ENCODE data around the gene SPN.
"Not testable (repeated sequence)": the region's sequence is repeated elsewhere in the genome, so short reads cannot be mapped to it uniquely, and the experiment has no call there.

Gene SPN

DNA sequence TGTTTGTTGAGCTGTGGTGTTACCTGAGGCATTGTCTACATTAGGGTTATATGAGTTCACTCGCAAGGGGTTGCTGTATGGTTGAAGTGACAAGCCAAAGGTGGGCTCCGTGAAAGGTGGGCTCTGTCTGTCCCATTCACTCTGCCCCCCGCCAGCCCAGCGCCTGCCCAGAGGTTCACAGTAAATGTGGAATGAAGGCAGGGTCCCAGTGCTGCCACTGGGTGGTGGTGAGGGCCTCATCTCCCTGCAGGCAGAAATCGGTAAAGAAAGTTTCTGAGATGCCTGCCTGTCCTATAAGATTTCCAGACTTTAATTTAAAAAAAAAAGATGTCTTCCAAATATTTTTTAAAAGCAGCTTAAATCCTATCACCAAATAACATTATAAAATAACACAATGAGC lies 26.7 kb upstream of the SPN start:
- DNase-seq, H3K9me3 Mint-ChIP-seq, H3K36me3 Mint-ChIP-seq, H3K4me3 Mint-ChIP-seq, H3K27ac Mint-ChIP-seq, H3K27me3 Mint-ChIP-seq: not testable (repeated sequence)
- peak; percentile 51 to 62 for ATAC-seq (replicated peaks)
- peaks cover 5 to 18% of the 10 kb centered on the region in 2 donors for H3K4me1 Mint-ChIP-seq

DNA sequence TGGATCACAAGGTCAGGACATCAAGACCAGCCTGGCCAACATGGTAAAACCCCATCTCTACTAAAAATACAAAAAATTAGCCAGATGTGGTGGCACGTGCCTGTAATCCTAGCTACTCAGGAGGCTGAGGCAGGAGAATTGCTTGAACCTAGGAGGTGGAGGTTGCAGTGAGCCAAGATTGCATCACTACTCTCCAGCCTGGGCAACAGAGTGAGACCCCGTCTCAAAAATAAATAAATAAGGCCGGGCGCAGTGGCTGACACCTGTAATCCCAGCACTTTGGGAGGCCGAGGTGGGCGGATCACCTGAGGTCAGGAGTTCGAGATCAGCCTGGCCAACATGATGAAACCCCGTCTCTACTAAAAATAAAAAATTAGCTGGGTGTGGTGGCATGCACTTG lies 24.3 kb upstream of the SPN start:
- not testable (repeated sequence) for H3K4me3 Mint-ChIP-seq; H3K36me3 Mint-ChIP-seq; H3K27ac Mint-ChIP-seq; ATAC-seq (replicated peaks); H3K9me3 Mint-ChIP-seq; DNase-seq; H3K27me3 Mint-ChIP-seq
- peaks cover 14 to 36% of the 10 kb centered on the region in 2 donors for H3K4me1 Mint-ChIP-seq

DNA sequence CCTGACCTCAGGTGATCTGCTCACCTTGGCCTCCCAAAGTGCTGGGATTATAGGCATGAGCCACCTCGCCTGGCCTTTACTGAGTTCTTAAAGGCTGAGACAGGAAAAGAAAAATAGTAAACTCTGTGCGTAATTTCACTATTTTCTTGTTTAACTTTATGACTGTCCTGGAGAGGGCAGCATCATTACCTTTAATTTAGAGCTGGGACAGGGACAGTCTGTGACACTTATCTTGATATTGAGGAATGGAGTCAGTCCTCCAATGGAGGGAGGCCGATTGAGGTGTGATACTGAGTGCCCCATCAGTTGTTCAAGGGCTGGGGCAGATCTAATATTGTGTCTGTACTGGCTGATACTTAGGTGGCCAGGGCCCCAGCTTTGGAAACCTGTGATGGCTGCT lies 21.5 kb upstream of the SPN start:
- peaks cover 3% of the 10 kb centered on the region in 2 donors for H3K36me3 Mint-ChIP-seq
- DNase-seq (no peak), ATAC-seq (replicated peaks) (peak in 1 of 2 donors; percentile 8)
- H3K27me3 Mint-ChIP-seq: no peaks in the 10 kb centered on the region
- H3K9me3 Mint-ChIP-seq: peaks cover 4 to 7% of the 10 kb centered on the region in 2 donors
- H3K27ac Mint-ChIP-seq: peak overlapping the region; percentile 11
- H3K4me3 Mint-ChIP-seq: peak overlapping the region in 1 of 2 donors; percentile 30
- peaks cover 29 to 57% of the 10 kb centered on the region in 2 donors for H3K4me1 Mint-ChIP-seq

DNA sequence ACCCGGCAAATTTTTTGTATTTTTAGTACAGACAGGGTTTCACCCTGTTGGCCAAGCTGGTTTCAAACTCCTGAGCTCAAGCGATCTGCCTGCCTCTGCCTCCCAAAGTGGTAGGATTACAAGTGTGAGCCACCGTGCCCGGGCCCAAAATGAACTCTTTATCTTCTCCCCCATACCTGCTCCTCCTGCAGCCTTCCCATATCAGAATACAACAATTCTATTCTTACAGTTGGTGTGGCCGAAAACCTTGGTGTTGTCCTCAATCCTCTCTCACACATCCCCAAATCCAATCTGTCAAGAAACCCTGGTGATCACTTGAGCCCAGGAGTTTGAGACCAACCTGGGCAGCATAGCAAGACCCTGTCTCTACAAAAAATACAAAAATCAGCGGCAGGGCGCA lies 19.5 kb upstream of the SPN start:
- peaks cover 4 to 7% of the 10 kb centered on the region in 2 donors for H3K9me3 Mint-ChIP-seq
- H3K4me1 Mint-ChIP-seq: peaks cover 29 to 57% of the 10 kb centered on the region in 2 donors
- H3K36me3 Mint-ChIP-seq: peaks cover 3% of the 10 kb centered on the region in 2 donors
- peak overlapping the region; percentile 99 for H3K27ac Mint-ChIP-seq
- no peak for DNase-seq
- no peaks in the 10 kb centered on the region for H3K27me3 Mint-ChIP-seq
- H3K4me3 Mint-ChIP-seq: peak overlapping the region; percentile 1 to 34
- ATAC-seq (replicated peaks): no peak

DNA sequence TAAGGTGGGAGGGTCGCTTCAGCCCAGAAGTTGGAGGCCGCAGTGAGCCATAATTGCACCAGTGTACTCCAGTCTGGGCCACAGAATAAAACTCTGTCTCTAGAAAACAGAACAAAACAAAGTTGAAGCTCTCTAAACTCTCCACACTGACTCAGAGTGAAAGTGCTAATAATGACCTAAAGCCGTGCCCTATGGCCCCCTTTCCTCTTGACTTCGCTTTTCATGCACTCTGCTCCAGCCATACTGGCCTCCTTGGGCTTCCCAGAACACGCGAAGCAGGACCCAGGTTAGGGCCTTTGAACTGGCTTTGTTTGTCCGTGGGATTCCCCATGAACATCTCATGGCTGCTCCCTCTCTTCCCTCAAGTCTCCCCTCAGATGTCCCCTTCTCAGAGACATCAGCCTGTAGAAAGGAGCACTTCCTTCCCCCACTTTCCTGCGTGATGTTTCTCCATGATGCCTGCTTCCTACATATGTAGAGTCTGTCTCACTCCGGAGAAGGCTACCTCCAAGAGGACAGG lies 18.6 kb upstream of the SPN start:
- Mint-ChIP-seq H3K9me3 (peaks cover 4 to 7% of the 10 kb centered on the region in 2 donors), H3K27me3 (no peaks in the 10 kb centered on the region), H3K4me3 (peak overlapping the region; percentile 44 to 75), H3K4me1 (peaks cover 29 to 57% of the 10 kb centered on the region in 2 donors), H3K27ac (peak overlapping the region; percentile 99), H3K36me3 (peaks cover 3% of the 10 kb centered on the region in 2 donors)
- DNase-seq: peak; percentile 69
- peak; percentile 76 to 79 for ATAC-seq (replicated peaks)

DNA sequence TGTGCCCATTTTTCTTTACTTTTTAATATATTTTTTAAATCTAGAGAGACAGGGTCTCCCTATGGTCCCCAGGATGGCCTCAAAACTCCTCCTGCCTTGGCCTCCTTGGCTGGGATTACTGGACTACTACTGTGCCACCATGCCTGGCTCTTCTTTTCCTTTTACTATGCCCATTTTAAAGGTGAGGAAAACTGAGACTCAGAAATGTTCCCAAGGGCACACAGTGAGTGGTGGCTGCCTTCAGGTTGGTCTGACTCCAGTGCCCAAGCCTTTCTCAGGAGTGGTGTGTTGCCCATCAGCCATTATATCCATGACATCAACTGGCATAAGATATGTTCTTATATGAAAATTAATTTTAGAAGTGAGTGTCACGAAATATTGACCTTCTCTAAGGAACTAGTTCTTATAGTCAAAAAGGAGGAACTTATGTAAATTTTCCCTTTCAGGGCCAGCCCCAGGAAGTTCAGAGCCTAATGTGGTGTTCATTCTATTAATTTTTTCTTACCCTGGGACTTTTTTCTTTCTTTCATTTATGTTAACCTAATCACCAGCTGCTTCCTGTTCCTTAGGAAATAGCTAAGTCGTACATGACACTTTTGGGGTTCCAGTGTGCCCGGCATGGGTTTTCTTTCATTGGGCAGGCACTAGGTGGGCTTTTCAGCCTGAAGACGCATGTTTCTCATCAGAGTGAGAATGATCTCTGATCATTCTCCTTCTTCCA lies 17.9 kb upstream of the SPN start:
- DNase-seq: no peak
- peak; percentile 71 to 77 for ATAC-seq (replicated peaks)
- peaks cover 3% of the 10 kb centered on the region in 2 donors for H3K36me3 Mint-ChIP-seq
- peaks cover 4 to 7% of the 10 kb centered on the region in 2 donors for H3K9me3 Mint-ChIP-seq
- H3K4me3 Mint-ChIP-seq: peak overlapping the region; percentile 73 to 75
- H3K27ac Mint-ChIP-seq: peak overlapping the region; percentile 99
- H3K27me3 Mint-ChIP-seq: no peaks in the 10 kb centered on the region
- H3K4me1 Mint-ChIP-seq: peaks cover 34 to 64% of the 10 kb centered on the region in 2 donors

DNA sequence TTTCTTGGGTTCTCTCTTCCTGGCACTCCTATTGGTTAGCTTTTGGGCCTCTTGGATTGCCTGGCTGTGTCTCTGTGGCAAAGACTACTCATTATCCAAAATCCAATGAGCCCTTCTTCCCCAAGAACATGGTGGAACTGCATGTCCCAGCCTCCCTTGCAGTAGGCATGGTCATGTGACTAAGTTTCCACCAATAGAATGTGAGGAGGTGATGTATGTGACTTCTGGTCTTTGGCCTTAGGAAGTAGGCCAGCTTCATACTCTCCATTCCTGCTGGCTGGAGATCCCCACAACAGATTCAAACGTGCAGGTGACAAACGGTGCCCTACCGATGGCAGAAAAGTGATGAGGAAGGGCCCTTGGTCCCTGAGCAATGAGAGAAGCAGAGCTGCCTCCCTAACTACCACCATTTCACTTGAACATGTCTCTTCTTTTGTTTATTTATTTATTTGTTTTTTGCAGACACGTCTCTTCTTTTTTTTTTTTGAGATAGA lies 17.3 kb upstream of the SPN start:
- H3K9me3 Mint-ChIP-seq: peaks cover 4 to 7% of the 10 kb centered on the region in 2 donors
- no peaks in the 10 kb centered on the region for H3K27me3 Mint-ChIP-seq
- peak overlapping the region; percentile 60 to 68 for H3K4me3 Mint-ChIP-seq
- ATAC-seq (replicated peaks): peak; percentile 64 to 70
- peak overlapping the region; percentile 99 for H3K27ac Mint-ChIP-seq
- H3K4me1 Mint-ChIP-seq: peaks cover 33 to 63% of the 10 kb centered on the region in 2 donors
- DNase-seq: peak; percentile 69
- H3K36me3 Mint-ChIP-seq: peaks cover 3% of the 10 kb centered on the region in 2 donors

DNA sequence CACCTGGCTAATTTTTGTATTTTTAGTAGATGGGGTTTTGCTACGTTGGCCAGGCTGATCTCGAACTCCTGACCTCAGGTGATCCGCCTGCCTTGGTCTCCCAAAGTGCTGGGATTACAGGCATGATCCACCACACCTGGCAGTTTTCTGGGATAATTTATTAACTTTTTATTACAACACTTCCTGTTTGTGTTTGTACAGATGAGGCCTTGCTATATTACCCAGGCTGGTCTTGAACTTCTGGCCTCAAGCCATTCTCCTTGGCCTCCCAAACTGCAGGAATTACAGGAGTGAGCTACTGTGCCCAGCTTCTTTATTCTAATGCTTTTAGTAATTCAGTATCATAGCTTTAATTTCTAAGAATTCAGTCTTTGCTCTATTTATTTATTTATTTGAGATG lies 16.1 kb upstream of the SPN start:
- Mint-ChIP-seq H3K4me3 (no peak overlapping the region), H3K9me3 (peaks cover 4 to 7% of the 10 kb centered on the region in 2 donors), H3K27me3 (no peaks in the 10 kb centered on the region), H3K36me3 (peaks cover 3% of the 10 kb centered on the region in 2 donors), H3K27ac (peak overlapping the region; percentile 31), H3K4me1 (peaks cover 31 to 52% of the 10 kb centered on the region in 2 donors)
- no peak for DNase-seq
- no peak for ATAC-seq (replicated peaks)

DNA sequence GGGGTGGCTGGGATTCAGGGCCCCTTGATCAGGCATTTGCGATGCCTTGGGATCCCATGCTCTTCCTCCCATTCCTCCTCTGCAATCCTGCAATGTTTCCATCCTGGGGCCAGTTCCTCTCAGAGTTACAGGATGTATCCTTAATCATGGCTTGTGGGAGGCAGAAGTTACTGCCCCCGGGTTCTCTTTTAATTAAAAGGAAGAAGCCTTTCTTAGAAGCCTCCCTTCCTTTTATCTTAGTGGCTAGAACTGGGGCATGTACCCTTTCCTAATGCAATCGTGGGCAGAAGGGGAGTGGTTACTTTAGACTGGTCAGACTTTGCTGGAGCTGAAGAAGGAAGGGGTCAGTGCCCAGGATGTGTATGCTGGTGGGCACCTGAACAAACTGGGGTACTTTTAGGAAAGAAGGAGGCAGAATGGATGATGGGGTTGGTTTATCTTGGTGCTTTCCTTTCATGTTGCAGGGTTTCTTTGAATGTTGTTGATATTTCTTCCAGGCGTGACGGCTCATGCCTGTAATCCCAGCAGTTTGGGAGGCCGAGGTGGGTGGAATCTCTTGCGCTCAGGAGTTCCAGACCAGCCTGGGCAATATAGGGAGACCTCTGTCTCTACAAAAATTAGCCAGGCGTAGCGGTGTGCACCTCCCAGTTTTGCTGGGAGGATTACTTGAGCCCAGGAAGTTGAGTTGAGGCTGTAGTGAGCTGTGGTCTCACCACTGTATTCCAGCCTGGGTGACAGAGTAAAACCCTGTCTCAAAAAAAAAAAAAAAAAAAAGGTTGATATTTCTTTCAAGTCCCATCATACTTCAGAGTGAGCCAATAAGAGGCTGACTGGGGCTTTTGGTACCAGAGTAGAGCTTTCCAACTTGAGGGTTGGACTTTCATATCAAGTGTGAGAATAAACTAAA lies 13.2 kb upstream of the SPN start:
- H3K4me1 Mint-ChIP-seq: peaks cover 29 to 52% of the 10 kb centered on the region in 2 donors
- H3K27me3 Mint-ChIP-seq: no peaks in the 10 kb centered on the region
- no peak overlapping the region for H3K27ac Mint-ChIP-seq
- peaks cover 4 to 7% of the 10 kb centered on the region in 2 donors for H3K9me3 Mint-ChIP-seq
- DNase-seq (no peak), ATAC-seq (replicated peaks) (no peak)
- H3K36me3 Mint-ChIP-seq: no peaks in the 10 kb centered on the region
- H3K4me3 Mint-ChIP-seq: no peak overlapping the region

DNA sequence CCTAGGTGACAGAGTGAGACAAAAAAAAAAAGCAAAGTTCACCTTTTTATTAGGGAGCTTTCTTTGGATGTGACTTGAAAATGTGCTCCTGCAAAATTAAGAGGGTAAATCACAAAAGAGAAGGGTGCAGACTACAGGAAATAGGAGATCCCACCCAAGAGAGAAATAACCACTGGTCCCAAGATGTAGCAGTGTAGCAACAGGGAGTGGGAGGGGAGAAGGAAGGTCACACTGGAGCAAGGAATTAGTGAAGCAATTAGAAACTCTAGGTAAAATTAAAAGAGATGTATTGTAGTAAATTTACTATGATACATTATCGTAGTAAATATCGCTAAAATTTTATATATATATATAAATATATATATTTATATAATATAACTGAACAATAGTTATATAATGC lies 12.3 kb upstream of the SPN start:
- DNase-seq (no peak), ATAC-seq (replicated peaks) (no peak)
- Mint-ChIP-seq H3K9me3 (peaks cover 0 to under 1% of the 10 kb centered on the region in 2 donors), H3K4me3 (no peak overlapping the region), H3K36me3 (no peaks in the 10 kb centered on the region), H3K27ac (no peak overlapping the region), H3K4me1 (peaks cover 25 to 48% of the 10 kb centered on the region in 2 donors), H3K27me3 (no peaks in the 10 kb centered on the region)

DNA sequence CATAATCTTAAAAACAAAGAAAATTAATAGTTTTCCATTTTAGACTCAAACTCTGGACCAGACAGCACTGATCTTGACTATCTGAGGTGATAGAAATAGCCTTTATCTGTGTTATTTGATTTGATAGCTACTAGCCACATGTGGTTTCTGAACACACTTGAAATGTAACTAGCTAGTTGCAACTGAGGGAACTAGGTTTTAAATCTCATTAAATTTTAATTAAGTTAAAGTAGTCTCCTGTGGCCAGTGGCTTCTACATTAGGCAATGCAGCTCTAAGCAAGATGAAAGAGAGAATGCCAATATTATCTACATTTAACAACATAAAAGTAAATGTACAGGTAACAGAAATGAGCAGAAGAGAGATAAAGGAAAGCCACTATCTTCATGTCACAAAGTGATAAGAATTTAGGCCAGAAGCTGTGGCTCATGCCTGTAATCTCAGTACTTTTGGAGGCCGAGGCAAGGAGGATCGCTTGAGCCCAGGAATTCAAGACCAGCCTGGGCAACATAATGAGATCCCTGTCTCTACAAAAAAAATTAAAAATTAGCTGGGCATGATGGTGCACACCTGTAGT lies 11.2 kb upstream of the SPN start:
- peaks cover 26 to 43% of the 10 kb centered on the region in 2 donors for H3K4me1 Mint-ChIP-seq
- no peaks in the 10 kb centered on the region for H3K36me3 Mint-ChIP-seq
- H3K27ac Mint-ChIP-seq: peak overlapping the region; percentile 83
- H3K4me3 Mint-ChIP-seq: no peak overlapping the region
- H3K27me3 Mint-ChIP-seq: no peaks in the 10 kb centered on the region
- DNase-seq (no peak), ATAC-seq (replicated peaks) (no peak)
- no peaks in the 10 kb centered on the region for H3K9me3 Mint-ChIP-seq

DNA sequence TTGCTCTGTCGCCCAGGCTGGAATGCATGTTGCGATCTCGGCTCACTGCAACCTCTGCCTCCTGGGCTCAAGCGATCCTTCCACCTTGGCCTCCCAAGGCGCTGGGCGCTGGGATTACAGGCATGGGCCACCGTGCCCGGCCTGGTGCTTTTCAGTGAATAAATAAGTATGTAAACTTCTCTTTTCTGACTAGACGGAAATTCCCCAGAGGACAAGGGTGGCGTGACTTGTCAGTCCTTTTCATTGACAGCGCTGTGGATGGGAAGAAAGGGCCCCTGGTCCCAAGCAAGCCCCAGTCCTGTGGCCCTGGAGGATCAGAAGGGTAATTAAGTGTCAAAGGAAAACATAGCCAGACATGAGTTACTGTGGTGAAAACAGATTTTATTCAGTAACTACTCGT lies 9.6 kb upstream of the SPN start:
- ATAC-seq (replicated peaks): peak; percentile 93 to 97
- Mint-ChIP-seq H3K4me1 (peaks cover 26 to 43% of the 10 kb centered on the region in 2 donors), H3K4me3 (peak overlapping the region; percentile 71 to 77), H3K9me3 (no peaks in the 10 kb centered on the region), H3K27ac (peak overlapping the region; percentile 96), H3K27me3 (no peaks in the 10 kb centered on the region), H3K36me3 (no peaks in the 10 kb centered on the region)
- peak; percentile 63 for DNase-seq

DNA sequence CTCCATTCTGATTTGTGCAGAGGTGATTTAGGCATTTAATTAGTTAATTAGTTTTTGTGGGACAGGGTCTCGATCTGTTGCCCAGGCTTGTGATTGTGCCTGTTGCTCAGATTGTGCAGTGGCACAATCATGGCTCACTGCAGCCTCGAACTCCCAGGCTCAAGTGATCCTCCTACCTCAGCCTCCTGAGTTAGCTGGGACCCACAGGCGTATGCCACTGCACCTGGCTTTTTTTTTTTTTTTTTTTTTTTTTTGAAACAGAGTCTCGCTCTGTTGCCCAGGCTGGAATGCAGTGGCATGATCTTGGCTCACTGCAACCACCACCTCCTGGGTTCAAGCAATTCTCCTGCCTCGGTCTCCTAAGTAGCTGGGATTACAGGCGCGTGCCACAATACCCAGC lies 9.2 kb upstream of the SPN start:
- Mint-ChIP-seq H3K27ac (peak overlapping the region; percentile 96), H3K4me3 (peak overlapping the region in 1 of 2 donors; percentile 71), H3K4me1 (peaks cover 26 to 43% of the 10 kb centered on the region in 2 donors)
- not testable (repeated sequence) for H3K27me3 Mint-ChIP-seq, H3K36me3 Mint-ChIP-seq, H3K9me3 Mint-ChIP-seq, DNase-seq
- ATAC-seq (replicated peaks): peak; percentile 50 to 63

All from stimulated activated naive B cell treated with anti-CD40 and anti-IgM and Interleukin-4, amounts not matched to agents 10 μg/mL and 1 μg/mL and 100 μg/mL, for 72 hours (primary cell).